Measurements from ENCODE around the gene PDRG1. TPM values are rescaled to one million over a fixed set of nuclear protein-coding genes. Genes with fewer than 3 reads are reported as not detected.

The PDRG1 gene
- total RNA-seq, 2 donors from 2014 or later, result 11.4 to 30.3 TPM

DNA sequence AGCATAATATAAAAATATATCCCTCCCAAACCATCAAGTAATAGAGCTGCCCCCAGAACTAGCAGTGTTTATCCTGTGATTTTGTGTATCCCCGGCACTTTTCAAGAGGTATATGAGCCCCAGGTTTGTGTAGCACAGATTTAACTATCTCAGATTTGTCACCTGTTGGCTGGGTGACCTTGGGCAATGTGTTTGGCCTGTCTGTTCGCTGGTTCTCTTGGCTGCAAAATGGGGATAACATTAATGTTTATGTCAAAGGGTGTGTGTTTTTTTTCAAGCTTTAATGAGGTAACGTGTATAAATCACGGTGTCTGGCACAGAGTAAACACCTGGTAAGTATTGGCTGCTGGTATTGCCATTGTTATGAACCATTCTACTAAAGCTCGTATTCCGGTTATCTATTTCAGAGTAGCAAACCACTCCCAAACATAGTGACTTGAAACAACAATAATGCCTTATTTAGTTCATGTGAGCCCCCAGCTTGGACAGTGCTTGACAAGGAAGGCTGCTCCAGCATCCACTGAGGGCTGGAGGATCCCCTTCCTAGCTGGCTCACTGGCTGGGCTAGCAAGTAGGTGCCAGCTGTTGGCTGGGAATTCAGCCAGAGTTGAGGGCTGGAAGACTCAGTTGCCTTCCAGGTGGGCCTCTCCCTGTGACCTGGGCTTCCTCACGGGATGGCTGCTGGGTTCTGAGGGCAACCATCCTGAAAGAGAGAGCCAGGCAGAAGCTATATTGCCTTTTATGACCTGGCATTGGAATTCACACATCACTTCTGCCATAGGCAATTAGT, 36.2 kb downstream of the PDRG1 start:
- no peak for DNase-seq (ENCODE audit: low spot score)
- H3K9me3 ChIP-seq, result no peaks in the 10 kb centered on the region
- no peaks in the 10 kb centered on the region for H3K4me1 ChIP-seq (replicated peaks)
- H3K27me3 ChIP-seq (replicated peaks; ENCODE audit: insufficient read depth), result no peaks in the 10 kb centered on the region
- H3K4me3 ChIP-seq, result no peak overlapping the region
- WGBS, result 36% methylated on average over 7 of the region's 7 CpGs
- H3K27ac ChIP-seq, result no peak overlapping the region
- H3K36me3 ChIP-seq, result no peaks in the 10 kb centered on the region
- TF ChIP-seq, protein P1, sequence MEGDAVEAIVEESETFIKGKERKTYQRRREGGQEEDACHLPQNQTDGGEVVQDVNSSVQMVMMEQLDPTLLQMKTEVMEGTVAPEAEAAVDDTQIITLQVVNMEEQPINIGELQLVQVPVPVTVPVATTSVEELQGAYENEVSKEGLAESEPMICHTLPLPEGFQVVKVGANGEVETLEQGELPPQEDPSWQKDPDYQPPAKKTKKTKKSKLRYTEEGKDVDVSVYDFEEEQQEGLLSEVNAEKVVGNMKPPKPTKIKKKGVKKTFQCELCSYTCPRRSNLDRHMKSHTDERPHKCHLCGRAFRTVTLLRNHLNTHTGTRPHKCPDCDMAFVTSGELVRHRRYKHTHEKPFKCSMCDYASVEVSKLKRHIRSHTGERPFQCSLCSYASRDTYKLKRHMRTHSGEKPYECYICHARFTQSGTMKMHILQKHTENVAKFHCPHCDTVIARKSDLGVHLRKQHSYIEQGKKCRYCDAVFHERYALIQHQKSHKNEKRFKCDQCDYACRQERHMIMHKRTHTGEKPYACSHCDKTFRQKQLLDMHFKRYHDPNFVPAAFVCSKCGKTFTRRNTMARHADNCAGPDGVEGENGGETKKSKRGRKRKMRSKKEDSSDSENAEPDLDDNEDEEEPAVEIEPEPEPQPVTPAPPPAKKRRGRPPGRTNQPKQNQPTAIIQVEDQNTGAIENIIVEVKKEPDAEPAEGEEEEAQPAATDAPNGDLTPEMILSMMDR (IDR thresholded peaks at IDR 0.05), result no peak
- TF ChIP-seq POLR2A (IDR thresholded peaks at IDR 0.05), result no peak
- no peak for TF ChIP-seq POLR2AphosphoS5 (IDR thresholded peaks at IDR 0.05)
- intact Hi-C loops (cut with DNase I), result no loop called here

DNA sequence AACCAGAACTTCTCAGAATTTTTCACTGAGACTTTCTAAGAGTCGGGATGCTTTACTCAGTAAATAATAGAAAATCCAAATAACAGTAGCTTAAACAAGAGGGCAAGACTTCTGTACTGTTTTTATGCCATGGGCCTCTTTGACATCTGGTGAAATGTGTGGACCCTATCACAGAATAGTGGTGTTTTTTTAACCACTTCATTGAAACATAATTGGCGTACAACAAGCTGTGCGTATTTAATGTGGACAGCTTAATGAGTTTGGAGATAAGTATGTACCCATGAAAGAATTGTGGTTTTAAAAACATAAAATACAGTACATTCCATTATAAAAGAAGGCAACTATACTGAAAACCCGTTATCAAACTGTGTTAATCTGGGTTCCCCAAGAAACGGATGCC, 37.7 kb downstream of the PDRG1 start:
- DNase-seq (ENCODE audit: low spot score), result no peak
- 53% methylated on average over 5 of the region's 5 CpGs for WGBS

DNA sequence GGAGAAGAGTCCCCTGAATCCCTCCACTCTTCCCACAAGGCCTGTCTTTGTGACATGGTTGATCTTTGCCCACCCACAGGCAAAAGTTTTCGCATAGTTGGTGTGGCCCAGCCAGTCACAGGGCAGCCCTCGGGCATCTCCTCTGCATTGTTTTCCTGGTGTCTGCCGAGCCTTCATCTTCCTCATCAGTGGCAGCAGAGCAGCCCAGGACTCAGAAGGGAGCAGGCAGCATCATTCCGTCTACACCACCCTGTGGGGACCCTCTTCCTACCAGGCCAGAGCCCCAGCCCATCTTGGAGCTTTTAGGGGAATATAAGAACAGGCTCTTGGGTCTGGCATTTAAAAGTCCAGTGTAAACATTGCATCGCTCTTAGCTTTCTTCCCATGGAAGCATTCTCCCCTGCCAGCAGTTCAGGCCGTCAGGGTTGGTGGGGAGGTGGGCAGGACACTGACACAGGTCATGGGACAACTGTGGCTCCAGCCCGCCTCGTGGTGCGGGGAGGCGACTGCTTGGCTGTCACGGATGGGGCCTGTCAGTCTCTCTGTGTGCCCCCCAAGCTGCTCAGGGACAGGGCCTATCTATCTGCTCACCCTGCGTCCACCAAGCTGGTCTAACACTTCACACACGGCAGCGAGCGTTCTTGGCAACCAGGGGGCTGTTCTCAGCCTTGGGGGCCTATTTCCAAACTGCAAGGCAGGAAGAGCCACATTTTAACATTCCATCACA, 38.3 kb downstream of the PDRG1 start:
- Histone ChIP-seq H3K4me3 (no peak overlapping the region), H3K36me3 (no peaks in the 10 kb centered on the region), H3K4me1 (replicated peaks) (no peaks in the 10 kb centered on the region), H3K27me3 (replicated peaks; ENCODE audit: insufficient read depth) (no peaks in the 10 kb centered on the region), H3K27ac (no peak overlapping the region), H3K9me3 (no peaks in the 10 kb centered on the region)
- DNase-seq (ENCODE audit: low spot score), result no peak
- 74% methylated on average over 15 of the region's 15 CpGs for WGBS
- intact Hi-C loops (cut with DNase I), result no loop called here
- no peak for TF ChIP-seq POLR2AphosphoS5 (IDR thresholded peaks at IDR 0.05)
- TF ChIP-seq POLR2A (IDR thresholded peaks at IDR 0.05), result no peak
- TF ChIP-seq, protein P1 (IDR thresholded peaks at IDR 0.05), result no peak

More for the DNA sequence above, 37.7 kb downstream of the PDRG1 start:
- H3K27me3 ChIP-seq (replicated peaks; ENCODE audit: insufficient read depth), result no peaks in the 10 kb centered on the region
- intact Hi-C loops (cut with DNase I), result no loop called here
- H3K36me3 ChIP-seq, result no peaks in the 10 kb centered on the region
- TF ChIP-seq POLR2A (IDR thresholded peaks at IDR 0.05), result no peak
- TF ChIP-seq, protein P1 (IDR thresholded peaks at IDR 0.05), result no peak
- no peak overlapping the region for H3K27ac ChIP-seq
- H3K9me3 ChIP-seq, result no peaks in the 10 kb centered on the region
- no peaks in the 10 kb centered on the region for H3K4me1 ChIP-seq (replicated peaks)
- H3K4me3 ChIP-seq, result no peak overlapping the region

DNA sequence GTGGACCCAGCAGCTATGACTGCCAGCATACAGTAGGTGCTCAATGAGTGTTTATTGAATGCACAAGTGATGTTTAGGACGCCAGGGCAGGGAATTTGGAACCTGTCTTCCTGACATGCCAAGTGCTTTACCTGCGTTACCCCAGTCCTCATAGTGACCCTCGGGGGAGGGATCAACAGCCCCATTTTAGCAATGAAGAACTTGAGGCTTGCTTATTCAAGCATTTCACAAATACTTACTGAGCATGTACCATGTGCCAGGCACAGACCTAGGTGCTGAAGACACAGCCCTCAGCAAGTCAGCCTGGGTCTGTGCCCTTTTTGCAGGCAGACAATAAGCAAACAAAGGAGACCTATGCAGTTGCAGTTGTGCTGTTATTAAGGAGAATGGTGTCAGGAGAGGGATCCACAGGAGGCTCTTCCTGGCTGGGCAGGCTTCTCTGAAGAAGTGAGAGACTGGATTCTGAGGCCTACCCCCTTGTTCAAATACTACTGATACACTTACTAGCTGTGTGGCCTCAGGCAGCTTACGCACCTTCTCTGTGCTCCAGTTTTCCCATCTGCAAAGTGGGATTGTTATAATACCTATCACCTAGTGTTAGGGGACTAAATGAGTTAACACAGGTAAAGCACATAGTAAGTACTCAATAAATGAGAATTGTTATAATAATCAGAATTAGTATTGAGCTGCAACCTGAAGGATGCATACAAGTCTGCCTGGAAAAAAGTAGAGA, 41.6 kb downstream of the PDRG1 start:
- H3K4me3 ChIP-seq, result no peak overlapping the region
- H3K9me3 ChIP-seq, result no peaks in the 10 kb centered on the region
- no peak for DNase-seq (ENCODE audit: low spot score)
- intact Hi-C loops (cut with DNase I), result no loop called here
- no peaks in the 10 kb centered on the region for H3K4me1 ChIP-seq (replicated peaks)
- no peaks in the 10 kb centered on the region for H3K27me3 ChIP-seq (replicated peaks; ENCODE audit: insufficient read depth)
- WGBS, result 90% methylated on average over 4 of the region's 4 CpGs
- H3K27ac ChIP-seq, result no peak overlapping the region
- H3K36me3 ChIP-seq, result no peaks in the 10 kb centered on the region
- TF ChIP-seq, protein P1 (IDR thresholded peaks at IDR 0.05), result no peak
- TF ChIP-seq POLR2AphosphoS5 (IDR thresholded peaks at IDR 0.05) (no peak), POLR2A (IDR thresholded peaks at IDR 0.05) (no peak)

Data from prostate gland (tissue), 2 donors.